Stimulated activated CD8-positive, alpha-beta memory T cell treated with anti-CD3 and anti-CD28 coated beads, Interleukin-15, amount 100 ng/mL, for 48 hours (primary cell): ENCODE results near the gene ICAM3.
"Not testable (repeated sequence)": the region's sequence is repeated elsewhere in the genome, so short reads cannot be mapped to it uniquely, and the experiment has no call there.

ENCODE experiments used
- DNase-seq, 2 donors: peaks; one replicate each; pipeline ENCODE4 v3.0.0-alpha.2; 2020; ENCODE audit warnings: low read depth in 2 of 2

ICAM3 gene

GRCh38 chr19:10339380-10339960, at the start of gene ICAM3:
Gene ICAM3, minus strand, starts transcription at chr19:10339624. Its CDS starts 10 bp downstream, at chr19:10339614.
- DNase-seq, result peak; percentile 61

DNA sequence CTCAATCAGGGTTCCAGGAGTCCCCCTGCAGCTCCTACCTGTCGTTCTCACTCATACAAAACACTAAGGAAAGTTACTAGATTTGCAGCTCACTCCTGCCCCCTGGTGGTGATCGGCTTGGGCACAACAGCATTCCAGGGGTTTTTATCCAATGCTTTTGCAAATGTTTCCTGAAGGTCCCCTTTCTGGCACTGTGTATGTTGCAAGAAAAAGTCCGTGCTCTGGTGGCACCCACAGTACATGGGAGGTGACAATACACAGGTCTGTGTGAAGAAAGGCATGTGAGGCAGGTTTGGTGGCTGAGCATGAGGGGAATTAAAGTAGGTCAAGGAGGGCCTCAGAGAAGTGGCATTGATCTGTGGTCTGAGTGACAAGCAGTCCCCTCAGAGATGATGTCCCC, 49.5 kb upstream of the ICAM3 start:
- DNase-seq, result peak in 1 of 2 donors; percentile 53

DNA sequence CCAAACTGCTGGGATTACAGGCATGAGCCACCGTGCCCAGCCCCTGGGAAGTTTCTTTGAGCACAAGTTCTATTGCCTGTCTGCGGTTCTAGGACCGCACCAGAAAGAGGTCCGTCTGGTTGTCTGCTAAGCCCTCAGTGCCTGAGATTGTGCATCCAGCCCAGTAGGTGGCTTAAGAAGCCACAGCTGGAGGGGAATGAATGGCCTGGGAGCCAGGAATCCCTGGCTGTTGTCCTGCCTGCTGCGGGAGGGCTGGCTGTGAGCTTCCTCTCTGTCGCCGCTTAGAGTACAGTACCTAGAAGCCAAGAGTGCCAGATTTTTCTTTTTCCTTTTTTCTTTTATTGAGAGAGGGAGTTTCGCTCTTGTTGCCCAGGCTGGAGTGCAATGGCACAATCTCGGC, 45.2 kb upstream of the ICAM3 start:
- no peak for DNase-seq

- not testable (repeated sequence) for DNase-seq
Measured at GRCh38 chr19:10383223-10383499, 43.7 kb upstream of the ICAM3 start.

- peak; percentile 94 to 95 for DNase-seq
Measured at GRCh38 chr19:10380313-10381102, 41.1 kb upstream of the ICAM3 start, which contains the start of gene TYK2. Gene TYK2, minus strand, starts transcription at chr19:10380572. Its CDS starts 2,166 bp downstream, at chr19:10378406.

DNA sequence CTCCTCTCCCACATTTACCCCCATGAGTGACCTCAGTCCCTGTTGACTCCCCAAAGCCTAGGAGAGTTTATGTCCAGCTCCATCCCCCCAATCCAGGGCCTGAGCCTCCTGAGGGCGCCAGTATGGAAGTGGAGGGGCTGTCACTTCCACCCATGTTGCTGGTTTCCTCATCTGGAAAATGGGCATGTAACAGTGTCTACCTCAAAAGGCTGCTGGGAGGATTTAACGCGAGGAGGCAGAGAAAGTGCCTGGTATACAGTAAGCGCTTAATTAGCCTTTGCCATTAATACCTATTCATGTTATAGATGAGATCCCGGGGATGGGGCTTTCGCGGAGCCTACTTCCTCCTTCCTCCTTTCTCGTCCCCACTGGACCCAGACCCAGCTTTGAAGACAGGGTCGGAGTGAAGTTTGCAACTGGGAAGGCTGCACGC, 40.5 kb upstream of the ICAM3 start:
- no peak for DNase-seq

DNA sequence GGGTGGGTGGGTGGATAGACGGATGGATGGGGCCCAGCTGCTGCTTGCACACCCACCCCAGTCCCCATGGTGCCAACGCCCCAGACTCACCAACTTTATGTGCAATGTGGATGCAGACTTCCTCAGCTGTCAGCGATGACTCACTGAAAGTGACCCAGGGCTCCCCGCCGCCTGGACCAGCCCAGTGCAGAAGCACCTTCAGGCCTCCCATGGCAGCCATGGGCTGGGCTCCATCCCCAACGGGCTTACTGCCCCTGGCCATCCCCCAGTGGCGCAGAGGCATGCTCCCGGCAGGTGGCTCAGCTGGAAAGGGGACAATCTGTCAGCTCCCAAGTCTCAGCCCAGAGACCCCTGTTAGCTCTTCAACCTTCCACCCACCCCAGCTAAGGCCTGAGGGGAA, 38.7 kb upstream of the ICAM3 start:
- DNase-seq, result no peak

DNA sequence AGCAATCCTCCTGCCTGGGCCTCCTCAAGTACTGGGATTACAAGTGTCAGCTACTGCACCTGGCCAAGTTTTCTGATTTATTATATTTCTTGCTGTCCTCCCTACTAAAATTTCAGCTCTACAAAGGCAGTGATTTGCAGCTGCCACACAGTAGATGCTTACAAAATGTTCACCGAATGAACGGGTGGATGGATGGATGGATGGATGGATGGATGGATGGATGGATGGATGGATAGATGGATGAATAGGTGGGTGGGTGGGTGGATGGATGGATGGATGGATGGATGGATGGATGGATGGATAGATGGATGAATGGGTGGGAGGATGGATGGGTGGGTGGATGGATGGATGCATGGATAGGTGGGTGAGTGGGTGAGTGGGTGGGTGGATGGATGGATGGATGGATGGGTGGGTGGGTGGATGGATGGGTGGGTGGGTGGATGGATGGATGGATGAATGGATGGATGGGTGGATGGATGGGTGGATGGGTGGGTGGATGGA, 37.8 kb upstream of the ICAM3 start:
- DNase-seq, result not testable (repeated sequence)

DNA sequence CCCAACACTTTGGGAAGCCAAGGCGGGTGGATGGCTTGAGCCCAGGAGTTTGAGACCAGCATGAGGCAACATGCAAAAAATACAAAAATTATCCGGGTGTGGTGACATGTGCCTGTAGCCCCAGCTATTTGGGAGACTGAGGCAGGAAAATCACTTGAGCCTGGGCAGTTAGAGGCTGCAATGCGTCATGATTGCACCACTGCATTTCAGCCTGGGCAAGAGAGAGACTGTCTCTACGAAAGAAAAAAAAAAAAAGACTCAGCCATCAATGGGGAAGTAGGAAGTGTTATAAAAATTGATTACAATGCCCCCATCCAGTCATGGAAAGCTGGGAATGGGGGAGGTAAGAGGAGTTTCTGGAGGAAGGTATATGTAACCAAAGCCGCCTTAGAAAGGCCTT, 35.5 kb upstream of the ICAM3 start:
- no peak for DNase-seq

- no peak for DNase-seq
Measured at GRCh38 chr19:10372690-10373089, 33.3 kb upstream of the ICAM3 start.

DNA sequence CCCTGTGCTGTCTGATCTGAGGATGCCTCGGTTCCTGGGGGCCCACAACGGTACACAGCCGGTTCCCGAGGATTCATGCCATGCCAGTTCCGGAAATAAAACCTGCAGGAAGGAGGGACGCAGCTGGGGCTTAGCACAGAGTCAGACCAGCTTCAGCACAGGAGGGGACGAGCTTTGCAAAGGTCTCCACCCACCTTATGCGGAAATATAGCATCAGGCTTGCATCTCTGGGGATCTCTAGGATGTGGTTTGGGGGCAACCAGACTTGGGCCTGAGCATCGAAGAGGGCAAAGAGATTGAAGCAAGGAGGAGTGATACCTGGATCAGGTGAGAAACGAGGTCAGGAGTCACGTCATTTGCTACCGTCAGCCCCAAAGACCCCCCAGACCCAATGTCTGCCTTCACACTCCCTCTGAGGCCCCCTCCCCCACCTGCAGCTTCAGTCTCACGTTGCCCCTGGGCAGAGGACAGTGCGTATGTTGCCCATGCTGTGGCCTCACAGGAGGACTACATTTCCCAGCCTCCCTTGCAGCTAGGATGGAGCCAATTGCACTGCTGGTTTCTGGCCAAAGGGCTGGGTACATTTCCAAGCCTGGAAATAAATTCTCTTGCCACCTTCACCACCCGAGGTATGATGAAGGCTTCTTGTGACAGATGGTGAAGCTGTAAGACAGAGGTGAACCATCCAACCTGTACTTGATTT, 28.8 kb upstream of the ICAM3 start:
- no peak for DNase-seq

- DNase-seq, result not testable (repeated sequence)
Measured at GRCh38 chr19:10366950-10367512, 27.6 kb upstream of the ICAM3 start.

DNA sequence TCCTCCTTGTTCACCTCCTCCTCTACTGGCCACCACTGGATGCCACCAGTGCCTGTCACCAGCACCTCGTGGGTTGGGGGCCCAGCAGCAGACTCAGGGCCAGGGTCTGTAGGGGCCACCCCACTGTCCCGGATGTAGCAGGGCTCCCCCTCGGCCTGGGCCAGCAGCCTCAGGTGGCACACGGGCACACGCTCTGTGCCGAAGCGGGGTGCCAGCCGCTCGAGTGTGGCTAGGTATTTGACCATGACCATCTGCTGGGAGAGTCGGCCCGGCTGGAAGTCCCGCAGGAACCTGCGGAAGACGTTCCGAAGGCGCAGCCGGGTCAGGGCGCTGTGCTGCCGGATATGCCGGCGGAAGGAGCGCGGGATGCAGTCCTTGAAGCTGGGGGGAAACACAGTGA, 26.1 kb upstream of the ICAM3 start:
- DNase-seq, result no peak

DNA sequence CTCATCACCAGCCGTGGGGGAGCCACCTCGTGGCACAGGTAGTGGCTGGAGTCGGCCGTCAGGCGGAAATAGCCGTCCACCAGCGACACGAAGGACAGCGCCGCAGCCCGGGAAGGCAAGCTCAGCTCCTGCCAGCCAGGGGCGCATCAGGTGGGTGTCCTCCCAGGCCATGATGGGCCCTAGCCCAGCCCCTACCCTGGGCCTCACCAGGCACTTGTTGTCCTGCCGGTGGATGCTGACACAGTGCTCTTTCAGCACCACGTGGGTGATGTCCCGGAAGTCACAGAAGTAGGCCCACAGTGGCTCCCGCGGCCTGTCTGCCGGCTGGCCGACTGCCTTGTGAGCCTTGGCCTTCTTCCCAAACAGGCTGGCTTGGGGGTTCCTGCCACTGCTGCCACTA, 25.2 kb upstream of the ICAM3 start:
- no peak for DNase-seq

- no peak for DNase-seq
Measured at GRCh38 chr19:10363789-10364281, 24.4 kb upstream of the ICAM3 start.

DNA sequence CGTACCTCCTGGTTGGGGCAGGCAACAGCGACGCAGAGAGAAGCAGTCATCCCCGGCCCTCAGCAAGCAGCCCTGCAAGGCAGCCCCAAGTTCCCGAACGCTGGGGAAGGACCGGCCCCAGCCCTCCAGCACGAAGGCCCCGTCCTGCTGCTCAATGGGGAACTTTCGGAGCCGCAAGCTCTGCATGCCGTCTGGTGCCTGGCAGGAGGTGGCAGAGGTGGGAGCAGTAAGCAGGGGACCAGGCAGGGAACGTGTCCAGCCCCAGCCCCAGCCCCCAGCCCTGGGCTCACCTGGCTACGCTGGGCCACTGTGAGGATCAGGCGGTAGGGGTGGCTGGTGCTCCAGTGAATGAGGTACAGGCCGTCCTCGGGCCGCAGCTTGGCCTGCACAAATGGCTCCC, 22.8 kb upstream of the ICAM3 start:
- DNase-seq, result no peak

GRCh38 chr19:10361569-10362011, 22.2 kb upstream of the ICAM3 start:
- DNase-seq, result no peak

DNA sequence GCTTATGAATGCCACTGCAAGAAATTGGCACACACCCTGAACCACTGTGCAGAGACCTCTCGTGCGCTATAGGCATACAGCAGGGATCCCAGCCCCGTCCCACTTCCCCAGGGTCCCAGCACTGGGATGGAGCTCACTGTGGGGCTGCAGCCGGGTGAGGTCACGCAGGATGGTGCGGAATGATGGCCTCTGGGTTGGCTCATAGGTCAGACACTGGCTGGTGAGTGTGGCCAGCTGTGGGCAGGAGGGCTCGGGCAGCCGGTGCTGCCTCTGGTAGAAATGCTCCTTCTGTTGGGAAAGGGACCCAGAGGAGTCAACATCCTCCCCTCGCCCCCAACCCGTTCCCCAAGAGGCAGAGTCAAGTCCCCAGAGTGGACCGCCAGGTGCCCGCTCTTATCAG, 17.0 kb upstream of the ICAM3 start:
- no peak for DNase-seq

DNA sequence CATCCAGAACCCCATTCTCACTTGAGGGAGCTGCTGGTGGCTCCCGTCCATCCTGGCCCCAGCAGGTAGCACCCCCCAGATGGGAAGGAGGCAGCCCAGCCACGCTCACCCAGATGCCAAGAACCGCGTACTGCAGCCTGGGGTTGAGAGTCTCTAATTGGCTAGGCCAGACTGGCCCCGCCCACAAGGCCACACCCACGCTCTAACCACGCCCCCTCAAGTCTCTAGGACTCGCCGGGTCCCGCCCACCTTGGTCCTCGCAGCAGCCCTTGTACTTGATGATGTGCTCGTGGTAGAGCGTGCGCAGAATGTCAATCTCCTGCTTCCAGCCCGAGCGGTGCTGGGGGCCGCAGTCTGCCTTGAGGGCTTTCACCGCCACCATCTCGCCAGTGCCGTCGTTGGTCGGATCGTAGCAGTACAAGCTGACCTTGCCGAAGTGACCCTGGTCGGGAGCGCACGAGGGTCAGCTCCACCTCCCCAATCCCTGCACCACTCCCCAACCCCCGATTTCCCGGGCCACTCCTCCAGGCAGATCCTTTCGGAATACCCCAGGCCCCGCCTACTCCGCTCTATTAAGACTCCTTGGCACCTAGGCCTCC, 14.5 kb upstream of the ICAM3 start:
- DNase-seq, result peak; percentile 37 to 47

DNA sequence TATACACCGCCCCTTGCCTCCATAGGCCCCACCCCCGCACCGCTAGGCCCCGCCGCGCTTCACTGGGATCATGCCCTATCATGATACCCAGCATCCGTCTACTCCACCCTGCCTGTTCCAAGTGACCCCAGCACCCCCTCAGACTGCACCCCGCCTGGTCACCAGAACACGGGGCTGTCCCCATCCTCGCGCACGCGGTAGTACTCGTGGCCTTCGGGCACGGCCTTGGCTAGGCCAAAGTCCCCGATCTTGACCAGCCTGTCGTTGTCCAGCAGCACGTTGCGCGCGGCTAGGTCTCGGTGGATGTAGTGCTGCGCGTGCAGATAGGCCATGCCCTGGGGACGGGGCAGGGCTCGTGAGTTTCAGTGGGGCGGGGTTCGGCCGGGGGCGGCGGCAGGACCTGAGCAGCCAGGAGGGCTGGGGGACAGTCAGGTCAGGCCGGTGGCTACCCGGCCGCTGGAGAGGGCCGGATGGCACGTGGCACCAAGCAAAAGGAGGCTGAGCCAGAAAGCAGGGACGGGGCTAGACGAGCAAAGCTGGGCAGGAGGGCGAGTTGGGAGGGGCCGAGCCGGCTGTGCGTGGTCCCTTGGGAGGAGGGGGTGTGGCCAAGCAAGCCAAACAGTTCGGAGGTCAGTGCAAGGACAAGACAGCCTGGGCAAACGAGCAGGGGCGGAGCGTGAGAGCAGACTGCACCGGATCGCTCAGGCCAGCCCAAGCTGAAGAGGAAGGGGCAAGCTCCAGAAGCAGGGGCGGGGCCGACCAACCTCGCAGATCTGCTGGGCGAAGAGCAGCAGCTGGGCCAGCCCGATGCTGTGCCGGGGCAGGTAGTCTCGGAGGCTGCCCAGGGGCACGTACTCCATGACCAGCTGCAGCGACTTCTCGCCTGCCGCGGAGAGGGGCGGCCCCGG, 13.6 kb upstream of the ICAM3 start:
- DNase-seq, result no peak

- no peak for DNase-seq
Measured at GRCh38 chr19:10346509-10346908, 7.1 kb upstream of the ICAM3 start.
